NT2/D1 (cell line): Measurements from ENCODE around the gene AKR1D1.
A peak's percentile ranks its signal among the peaks of the same experiment; 100 is the strongest.

Experiments
- DNase-seq: peaks from one replicate; pipeline ENCODE4 v3.0.0-alpha.2; 2011; ENCODE audit warnings: low read depth, low spot score
- H3K27me3 ChIP-seq: 2 replicates; pipeline ENCODE4 v1.6.0; 2011; ENCODE audit warnings: mild to moderate bottlenecking; ENCODE audit not compliant: insufficient read length, insufficient read depth
- H3K36me3 ChIP-seq: 2 replicates; pipeline ENCODE4 v1.6.1; 2011; ENCODE audit warnings: mild to moderate bottlenecking, low read length, mixed read lengths; ENCODE audit not compliant: insufficient read depth, insufficient read length
- H3K4me1 ChIP-seq: 2 replicates; pipeline ENCODE4 v1.5.1; 2011; ENCODE audit not compliant: insufficient read depth, insufficient read length
- H3K4me3 ChIP-seq: 2 replicates; pipeline ENCODE4 v1.5.1; 2011; ENCODE audit warnings: low read depth; ENCODE audit not compliant: insufficient read length
- H3K9ac ChIP-seq: 2 replicates; pipeline ENCODE4 v1.6.0; 2011; ENCODE audit warnings: low read depth; ENCODE audit not compliant: insufficient read length
- H3K9me3 ChIP-seq: 2 replicates; pipeline ENCODE4 v1.5.1; 2011; ENCODE audit warnings: mild to moderate bottlenecking, low read length; ENCODE audit not compliant: insufficient read depth
- SUZ12 ChIP-seq: IDR thresholded peaks from 2 replicates; pipeline ENCODE4 v1.6.1; 2011; ENCODE audit not compliant: insufficient read length, insufficient read depth; ENCODE audit errors: extremely low read depth
- YY1 ChIP-seq: IDR thresholded peaks from 2 replicates; pipeline ENCODE4 v1.6.1; 2011; ENCODE audit not compliant: insufficient read length, insufficient read depth
- ZNF274 ChIP-seq: IDR thresholded peaks from 2 replicates; pipeline ENCODE4 v1.6.1; 2011; ENCODE audit warnings: mild to moderate bottlenecking, low read depth, low read length

The AKR1D1 gene

GRCh38 chr7:138161600-138162081 is 85.4 kb downstream of the AKR1D1 start:
- Histone ChIP-seq H3K9me3 (peaks cover 35% of the 10 kb centered on the region), H3K4me1 (peaks cover 2% of the 10 kb centered on the region), H3K4me3 (no peak overlapping the region), H3K27me3 (no peaks in the 10 kb centered on the region), H3K9ac (no peak overlapping the region), H3K36me3 (no peaks in the 10 kb centered on the region)
- DNase-seq: peak; percentile 93
- TF ChIP-seq YY1 (peak; percentile 53), SUZ12 (no peak)

- H3K4me1 ChIP-seq: peaks cover 2% of the 10 kb centered on the region
- H3K27me3 ChIP-seq: no peaks in the 10 kb centered on the region
- H3K36me3 ChIP-seq: no peaks in the 10 kb centered on the region
- peaks cover 41% of the 10 kb centered on the region for H3K9me3 ChIP-seq
- no peak for TF ChIP-seq YY1
- no peak for TF ChIP-seq SUZ12
- no peak for TF ChIP-seq ZNF274
- DNase-seq: no peak
- no peak overlapping the region for H3K9ac ChIP-seq
- no peak overlapping the region for H3K4me3 ChIP-seq
Measured at GRCh38 chr7:138162236-138162635, 86.0 kb downstream of the AKR1D1 start.

DNA sequence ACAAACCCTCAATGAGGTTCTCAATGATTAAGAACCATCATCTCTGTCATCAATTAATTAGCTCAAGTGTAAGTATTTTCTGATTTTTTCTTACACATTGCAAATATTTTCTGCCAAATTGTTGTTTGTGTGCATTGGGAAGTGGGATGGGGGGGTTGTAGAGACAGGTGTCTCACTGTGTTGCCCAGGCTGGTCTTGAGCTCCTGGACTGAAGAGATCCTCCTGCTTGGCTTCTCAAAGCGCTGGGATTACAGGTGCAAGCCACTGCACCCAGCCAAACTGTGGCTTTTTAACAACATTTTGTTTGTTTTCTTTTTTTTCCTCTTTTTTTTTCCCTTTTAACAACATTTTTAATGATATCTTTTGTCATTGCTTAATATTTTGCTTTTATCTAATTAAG is 87.5 kb downstream of the AKR1D1 start:
- Histone ChIP-seq H3K9me3 (peaks cover 50% of the 10 kb centered on the region), H3K27me3 (no peaks in the 10 kb centered on the region), H3K4me3 (no peak overlapping the region), H3K36me3 (no peaks in the 10 kb centered on the region), H3K9ac (no peak overlapping the region), H3K4me1 (peaks cover 2% of the 10 kb centered on the region)
- no peak for TF ChIP-seq YY1
- no peak for TF ChIP-seq ZNF274
- no peak for TF ChIP-seq SUZ12
- no peak for DNase-seq

DNA sequence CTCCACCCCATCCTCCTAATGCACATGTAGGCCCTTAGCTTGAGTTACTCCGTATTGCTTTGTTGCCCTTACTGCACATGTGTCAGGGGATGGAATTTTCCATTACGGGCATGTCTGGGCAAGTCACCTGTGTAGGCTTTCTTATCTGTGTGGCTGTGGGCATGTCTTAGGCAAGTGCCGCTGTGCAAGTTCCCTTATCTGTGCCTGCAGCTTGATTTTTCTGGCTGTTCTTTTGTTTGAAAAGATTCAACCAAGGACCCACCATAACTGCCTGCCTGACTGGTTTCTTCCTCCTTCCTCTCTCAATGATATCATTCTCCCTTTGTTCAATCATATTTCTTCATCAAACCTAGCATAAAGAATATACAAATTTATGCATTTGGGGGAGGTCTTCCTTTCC is 88.5 kb downstream of the AKR1D1 start:
- no peak for DNase-seq
- H3K27me3 ChIP-seq: no peaks in the 10 kb centered on the region
- no peak overlapping the region for H3K4me3 ChIP-seq
- TF ChIP-seq YY1 (no peak), ZNF274 (no peak), SUZ12 (no peak)
- no peaks in the 10 kb centered on the region for H3K36me3 ChIP-seq
- no peak overlapping the region for H3K9ac ChIP-seq
- H3K4me1 ChIP-seq: peaks cover 2% of the 10 kb centered on the region
- H3K9me3 ChIP-seq: peaks cover 50% of the 10 kb centered on the region

DNA sequence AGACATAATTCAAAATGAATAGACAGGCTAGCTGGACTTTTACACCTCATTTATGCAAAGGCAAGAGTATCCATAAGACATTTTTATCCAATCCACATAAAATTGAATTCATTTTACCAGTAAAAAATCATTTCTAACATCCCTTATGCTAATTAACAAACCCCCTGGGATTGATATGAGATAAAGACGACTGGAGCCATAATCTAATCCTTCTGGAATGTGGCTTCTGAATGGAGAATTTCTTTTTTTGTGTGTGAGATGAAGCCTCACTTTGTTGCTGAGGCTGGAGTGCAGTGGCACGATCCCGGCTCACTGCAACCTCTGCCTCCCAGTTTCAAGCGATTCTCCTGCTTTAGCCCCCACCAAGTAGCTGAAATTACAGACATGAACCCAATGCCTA is 90.4 kb downstream of the AKR1D1 start:
- no peaks in the 10 kb centered on the region for H3K27me3 ChIP-seq
- H3K4me3 ChIP-seq: no peak overlapping the region
- TF ChIP-seq SUZ12 (no peak), ZNF274 (no peak), YY1 (no peak)
- DNase-seq: no peak
- H3K9me3 ChIP-seq: peaks cover 50% of the 10 kb centered on the region
- no peaks in the 10 kb centered on the region for H3K36me3 ChIP-seq
- H3K4me1 ChIP-seq: peaks cover 2% of the 10 kb centered on the region
- H3K9ac ChIP-seq: no peak overlapping the region

GRCh38 chr7:138167222-138167621 is 91.0 kb downstream of the AKR1D1 start:
- DNase-seq: no peak
- H3K27me3 ChIP-seq: no peaks in the 10 kb centered on the region
- no peak overlapping the region for H3K9ac ChIP-seq
- no peak overlapping the region for H3K4me3 ChIP-seq
- no peak for TF ChIP-seq SUZ12
- TF ChIP-seq YY1: no peak
- no peak for TF ChIP-seq ZNF274
- H3K4me1 ChIP-seq: peaks cover 3% of the 10 kb centered on the region
- H3K9me3 ChIP-seq: peaks cover 50% of the 10 kb centered on the region
- H3K36me3 ChIP-seq: no peaks in the 10 kb centered on the region

DNA sequence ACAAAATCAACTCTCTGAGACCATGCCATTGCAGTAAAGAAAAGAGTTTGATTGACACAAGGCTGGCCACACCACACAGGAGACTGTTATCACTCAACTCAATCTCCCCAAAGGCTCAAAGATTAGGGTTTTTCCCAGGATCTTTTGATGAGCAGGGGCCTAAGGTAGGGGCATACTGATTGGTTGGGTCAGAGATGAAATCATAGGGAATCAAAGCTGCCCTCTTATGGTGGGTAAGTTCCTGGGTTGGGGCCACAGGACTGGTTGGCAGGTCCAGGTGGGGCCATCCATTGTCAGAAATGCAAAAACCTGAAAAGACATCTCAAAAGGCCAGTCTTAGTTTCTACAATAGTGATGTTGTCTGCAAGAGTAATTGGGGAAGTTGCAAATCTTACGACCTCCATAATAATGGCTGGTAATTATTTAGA is 91.6 kb downstream of the AKR1D1 start:
- H3K9me3 ChIP-seq: peaks cover 51% of the 10 kb centered on the region
- no peak overlapping the region for H3K4me3 ChIP-seq
- no peaks in the 10 kb centered on the region for H3K36me3 ChIP-seq
- no peaks in the 10 kb centered on the region for H3K27me3 ChIP-seq
- TF ChIP-seq SUZ12 (no peak), YY1 (no peak), ZNF274 (no peak)
- DNase-seq: peak; percentile 48
- no peak overlapping the region for H3K9ac ChIP-seq
- H3K4me1 ChIP-seq: peaks cover 3% of the 10 kb centered on the region
